Neural cell (in vitro differentiated cells): ENCODE results near the gene PLCB1.

ENCODE experiments used
- EP300 ChIP-seq: fragments of 450-650 bp; conservative IDR thresholded peaks from 2 replicates; pipeline ENCODE4 v1.6.1; 2014; ENCODE audit warnings: antibody characterized with exemption, mild to moderate bottlenecking, moderate library complexity; ENCODE audit not compliant: poor library complexity, severe bottlenecking
- EZH2 ChIP-seq: fragments of 200-600, 300-800 bp; shearing (Covaris generic), sonication (generic); IDR thresholded peaks from 2 replicates; pipeline ENCODE4 v1.6.1; 2014; ENCODE audit warnings: antibody characterized with exemption, low read length, borderline replicate concordance, mild to moderate bottlenecking; ENCODE audit not compliant: insufficient read depth, poor library complexity, severe bottlenecking
- POLR2AphosphoS5 ChIP-seq: IDR thresholded peaks from 2 replicates; pipeline ENCODE4 v1.6.1; 2012
- TF ChIP-seq, protein P1 (sequence below): fragments of 450-650 bp; IDR thresholded peaks from 2 replicates; pipeline ENCODE4 v1.5.1; 2014; ENCODE audit warnings: antibody characterized with exemption, mild to moderate bottlenecking, moderate library complexity; ENCODE audit not compliant: poor library complexity, severe bottlenecking

DNA sequence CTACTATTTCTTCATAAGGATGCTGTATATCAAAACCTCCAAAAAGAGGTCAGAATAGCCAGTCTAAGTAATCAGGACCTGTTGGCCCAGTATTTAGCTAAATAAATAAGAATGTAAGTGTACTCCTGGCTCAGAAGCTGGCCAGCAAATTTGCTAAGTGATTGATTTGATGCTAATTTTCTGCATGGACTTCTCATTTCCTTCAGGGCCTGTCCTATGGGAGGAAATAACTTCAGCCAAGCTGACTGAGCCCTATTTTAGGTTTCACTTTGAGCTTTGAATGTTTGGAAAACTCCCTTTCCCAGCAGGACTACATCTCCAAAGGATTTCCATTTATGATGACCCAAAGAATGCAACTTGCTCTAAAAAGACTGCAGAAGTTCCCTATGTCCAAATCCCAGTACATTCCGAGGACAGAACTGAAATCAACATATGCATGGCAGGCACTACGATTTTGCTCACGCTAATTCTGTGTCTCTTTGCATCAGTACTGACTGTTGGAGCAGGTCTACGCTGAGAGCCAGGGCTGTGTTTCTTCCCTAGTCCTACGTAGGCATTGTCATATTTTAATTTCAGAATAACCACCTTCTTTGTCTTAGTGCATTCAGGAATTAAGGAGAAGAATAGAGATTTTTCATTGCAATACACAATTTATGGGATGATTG, 495.4 kb downstream of the PLCB1 start:
- TF ChIP-seq, protein P1, sequence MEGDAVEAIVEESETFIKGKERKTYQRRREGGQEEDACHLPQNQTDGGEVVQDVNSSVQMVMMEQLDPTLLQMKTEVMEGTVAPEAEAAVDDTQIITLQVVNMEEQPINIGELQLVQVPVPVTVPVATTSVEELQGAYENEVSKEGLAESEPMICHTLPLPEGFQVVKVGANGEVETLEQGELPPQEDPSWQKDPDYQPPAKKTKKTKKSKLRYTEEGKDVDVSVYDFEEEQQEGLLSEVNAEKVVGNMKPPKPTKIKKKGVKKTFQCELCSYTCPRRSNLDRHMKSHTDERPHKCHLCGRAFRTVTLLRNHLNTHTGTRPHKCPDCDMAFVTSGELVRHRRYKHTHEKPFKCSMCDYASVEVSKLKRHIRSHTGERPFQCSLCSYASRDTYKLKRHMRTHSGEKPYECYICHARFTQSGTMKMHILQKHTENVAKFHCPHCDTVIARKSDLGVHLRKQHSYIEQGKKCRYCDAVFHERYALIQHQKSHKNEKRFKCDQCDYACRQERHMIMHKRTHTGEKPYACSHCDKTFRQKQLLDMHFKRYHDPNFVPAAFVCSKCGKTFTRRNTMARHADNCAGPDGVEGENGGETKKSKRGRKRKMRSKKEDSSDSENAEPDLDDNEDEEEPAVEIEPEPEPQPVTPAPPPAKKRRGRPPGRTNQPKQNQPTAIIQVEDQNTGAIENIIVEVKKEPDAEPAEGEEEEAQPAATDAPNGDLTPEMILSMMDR = no peak
- no peak for TF ChIP-seq EP300
- no peak for TF ChIP-seq EZH2
- no peak for TF ChIP-seq POLR2AphosphoS5
